C4-2B (cell line): ENCODE measurements around the gene PLEKHS1.
"Not testable (repeated sequence)": the region's sequence is repeated elsewhere in the genome, so short reads cannot be mapped to it uniquely, and the experiment has no call there.

ENCODE experiments used
- ZFX ChIP-seq: fragments of 450-650 bp; IDR thresholded peaks from 2 replicates; pipeline ENCODE4 v1.6.1; 2017
- TF ChIP-seq, protein P1 (sequence below): fragments of 450-650 bp; conservative IDR thresholded peaks from 2 replicates; pipeline ENCODE4 v1.5.1; 2017; ENCODE audit warnings: mild to moderate bottlenecking

GRCh38 chr10:113771131-113771530, 19.6 kb downstream of the PLEKHS1 start:
- TF ChIP-seq, protein P1, sequence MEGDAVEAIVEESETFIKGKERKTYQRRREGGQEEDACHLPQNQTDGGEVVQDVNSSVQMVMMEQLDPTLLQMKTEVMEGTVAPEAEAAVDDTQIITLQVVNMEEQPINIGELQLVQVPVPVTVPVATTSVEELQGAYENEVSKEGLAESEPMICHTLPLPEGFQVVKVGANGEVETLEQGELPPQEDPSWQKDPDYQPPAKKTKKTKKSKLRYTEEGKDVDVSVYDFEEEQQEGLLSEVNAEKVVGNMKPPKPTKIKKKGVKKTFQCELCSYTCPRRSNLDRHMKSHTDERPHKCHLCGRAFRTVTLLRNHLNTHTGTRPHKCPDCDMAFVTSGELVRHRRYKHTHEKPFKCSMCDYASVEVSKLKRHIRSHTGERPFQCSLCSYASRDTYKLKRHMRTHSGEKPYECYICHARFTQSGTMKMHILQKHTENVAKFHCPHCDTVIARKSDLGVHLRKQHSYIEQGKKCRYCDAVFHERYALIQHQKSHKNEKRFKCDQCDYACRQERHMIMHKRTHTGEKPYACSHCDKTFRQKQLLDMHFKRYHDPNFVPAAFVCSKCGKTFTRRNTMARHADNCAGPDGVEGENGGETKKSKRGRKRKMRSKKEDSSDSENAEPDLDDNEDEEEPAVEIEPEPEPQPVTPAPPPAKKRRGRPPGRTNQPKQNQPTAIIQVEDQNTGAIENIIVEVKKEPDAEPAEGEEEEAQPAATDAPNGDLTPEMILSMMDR: not testable (repeated sequence)
- not testable (repeated sequence) for TF ChIP-seq ZFX
